NCI-H128 (cell line): Measurements from ENCODE around the gene SMAD2.

ENCODE experiments used
- DNase-seq: peaks from one replicate; lab custom pipeline; 2025; ENCODE audit not compliant: unreplicated experiment; lab: John Stamatoyannopoulos, UW

The SMAD2 gene

GRCh38 chr18:47932603-47933002, 2.1 kb upstream of the SMAD2 start:
- no peak for DNase-seq

- no peak for DNase-seq
These were observed 1.7 kb upstream of the SMAD2 start for GRCh38 chr18:47932190-47932589.

- DNase-seq: peak; percentile 55
These were observed 1.3 kb upstream of the SMAD2 start for GRCh38 chr18:47931718-47932103.

GRCh38 chr18:47930931-47931717, 665 bp upstream of the SMAD2 start:
- DNase-seq: peak; percentile 99

- peak; percentile 34 for DNase-seq
These were observed 719 bp downstream of the SMAD2 start for GRCh38 chr18:47929681-47930198.

- DNase-seq: no peak
These were observed 2.0 kb downstream of the SMAD2 start for GRCh38 chr18:47928466-47928865.

- no peak for DNase-seq
These were observed 4.2 kb downstream of the SMAD2 start for GRCh38 chr18:47926101-47926850.

- no peak for DNase-seq
These were observed 10.5 kb downstream of the SMAD2 start for GRCh38 chr18:47919916-47920315.

GRCh38 chr18:47917923-47918610, 12.4 kb downstream of the SMAD2 start:
- DNase-seq: no peak

GRCh38 chr18:47915930-47916329, 14.5 kb downstream of the SMAD2 start:
- no peak for DNase-seq

GRCh38 chr18:47915229-47915628, 15.2 kb downstream of the SMAD2 start:
- DNase-seq: no peak

- DNase-seq: no peak
These were observed 17.5 kb downstream of the SMAD2 start for GRCh38 chr18:47912794-47913585.

GRCh38 chr18:47912343-47912742, 18.1 kb downstream of the SMAD2 start:
- no peak for DNase-seq

- no peak for DNase-seq
These were observed 18.6 kb downstream of the SMAD2 start for GRCh38 chr18:47911877-47912276.

GRCh38 chr18:47909484-47909883, 21.0 kb downstream of the SMAD2 start:
- no peak for DNase-seq

GRCh38 chr18:47908592-47908991, 21.9 kb downstream of the SMAD2 start:
- no peak for DNase-seq

- DNase-seq: no peak
These were observed 24.1 kb downstream of the SMAD2 start for GRCh38 chr18:47906408-47906807.

- DNase-seq: no peak
These were observed 26.6 kb downstream of the SMAD2 start for GRCh38 chr18:47903809-47904208.

- DNase-seq: no peak
These were observed 28.7 kb downstream of the SMAD2 start for GRCh38 chr18:47901624-47902362.
